Stimulated activated CD8-positive, alpha-beta memory T cell treated with anti-CD3 and anti-CD28 coated beads, Interleukin-15, amount 100 ng/mL, for 1 hour (primary cell): ENCODE results near the gene MS4A14.
"Not testable (repeated sequence)": the region's sequence is repeated elsewhere in the genome, so short reads cannot be mapped to it uniquely, and the experiment has no call there.

Experiments
- DNase-seq: peaks from one replicate; pipeline ENCODE4 v3.0.0-alpha.2; 2020; ENCODE audit warnings: low read depth

MS4A14 gene

GRCh38 chr11:60396382-60396781, at the start of gene MS4A14:
MS4A14 (plus strand) TSS chr11:60396459; CDS start chr11:60396579, 120 bp downstream.
- no peak for DNase-seq

GRCh38 chr11:60347084-60347797, 49.0 kb upstream of the MS4A14 start:
- DNase-seq: no peak

GRCh38 chr11:60348116-60348515, 48.1 kb upstream of the MS4A14 start:
- DNase-seq: no peak

GRCh38 chr11:60349990-60350389, 46.3 kb upstream of the MS4A14 start:
- no peak for DNase-seq

GRCh38 chr11:60357771-60358170, 38.5 kb upstream of the MS4A14 start:
- DNase-seq: no peak

- no peak for DNase-seq
Observed at GRCh38 chr11:60360621-60361020, 35.6 kb upstream of the MS4A14 start.

- no peak for DNase-seq
Observed at GRCh38 chr11:60362241-60362640, 34.0 kb upstream of the MS4A14 start.

- peak; percentile 25 for DNase-seq
Observed at GRCh38 chr11:60363542-60364470, 32.5 kb upstream of the MS4A14 start.

- not testable (repeated sequence) for DNase-seq
Observed at GRCh38 chr11:60366262-60366904, 29.9 kb upstream of the MS4A14 start.

GRCh38 chr11:60367009-60367408, 29.2 kb upstream of the MS4A14 start:
- no peak for DNase-seq

GRCh38 chr11:60367896-60368295, 28.4 kb upstream of the MS4A14 start:
- no peak for DNase-seq

GRCh38 chr11:60370252-60370810, 25.9 kb upstream of the MS4A14 start:
- no peak for DNase-seq

- no peak for DNase-seq
Observed at GRCh38 chr11:60370811-60371298, 25.4 kb upstream of the MS4A14 start.

- DNase-seq: no peak
Observed at GRCh38 chr11:60371386-60371785, 24.9 kb upstream of the MS4A14 start.

GRCh38 chr11:60371854-60372253, 24.4 kb upstream of the MS4A14 start:
- DNase-seq: no peak

GRCh38 chr11:60372767-60373166, 23.5 kb upstream of the MS4A14 start:
- DNase-seq: no peak

GRCh38 chr11:60375316-60375715, 20.9 kb upstream of the MS4A14 start:
- DNase-seq: no peak

GRCh38 chr11:60376601-60377000, 19.7 kb upstream of the MS4A14 start:
- no peak for DNase-seq

GRCh38 chr11:60377401-60378136, 18.7 kb upstream of the MS4A14 start:
- DNase-seq: no peak

GRCh38 chr11:60378354-60378753, 17.9 kb upstream of the MS4A14 start, which contains the start of gene MS4A7:
MS4A7 (plus strand) TSS chr11:60378532; CDS start chr11:60383142, 4,610 bp downstream.
- DNase-seq: no peak

GRCh38 chr11:60389279-60389910, 6.9 kb upstream of the MS4A14 start:
- no peak for DNase-seq
